ENCODE data around the gene FOXN4. TPM values are rescaled to one million over a fixed set of nuclear protein-coding genes. Genes with fewer than 3 reads are reported as not detected.

The FOXN4 gene
- total RNA-seq, 2 donors from 2014 or later: not detected

GRCh38 chr12:109302770-109303169 is 6.3 kb downstream of the FOXN4 start:
- H3K4me3 ChIP-seq: no peak overlapping the region
- no peak for TF ChIP-seq CTCF (IDR thresholded peaks at IDR 0.05)
- H3K27ac ChIP-seq: no peak overlapping the region
- no peaks in the 10 kb centered on the region for H3K36me3 ChIP-seq
- no peak for DNase-seq (ENCODE audit: low spot score)
- no peaks in the 10 kb centered on the region for H3K9me3 ChIP-seq
- H3K27me3 ChIP-seq: no peaks in the 10 kb centered on the region
- H3K4me1 ChIP-seq: no peaks in the 10 kb centered on the region

- no peak overlapping the region for H3K27ac ChIP-seq
- no peaks in the 10 kb centered on the region for H3K36me3 ChIP-seq
- H3K9me3 ChIP-seq: no peaks in the 10 kb centered on the region
- H3K4me1 ChIP-seq: no peaks in the 10 kb centered on the region
- no peaks in the 10 kb centered on the region for H3K27me3 ChIP-seq
- no peak for TF ChIP-seq CTCF (IDR thresholded peaks at IDR 0.05)
- no peak overlapping the region for H3K4me3 ChIP-seq
- no peak for DNase-seq (ENCODE audit: low spot score)
Observed at GRCh38 chr12:109302358-109302757, 6.7 kb downstream of the FOXN4 start.

- no peaks in the 10 kb centered on the region for H3K27me3 ChIP-seq
- no peak for DNase-seq (ENCODE audit: low spot score)
- TF ChIP-seq CTCF (IDR thresholded peaks at IDR 0.05): no peak
- no peaks in the 10 kb centered on the region for H3K4me1 ChIP-seq
- no peak overlapping the region for H3K27ac ChIP-seq
- H3K4me3 ChIP-seq: no peak overlapping the region
- no peaks in the 10 kb centered on the region for H3K9me3 ChIP-seq
- no peaks in the 10 kb centered on the region for H3K36me3 ChIP-seq
Observed at GRCh38 chr12:109301643-109302168, 7.4 kb downstream of the FOXN4 start.

GRCh38 chr12:109299849-109300248 is 9.2 kb downstream of the FOXN4 start:
- Histone ChIP-seq H3K4me3 (no peak overlapping the region), H3K36me3 (no peaks in the 10 kb centered on the region), H3K27me3 (no peaks in the 10 kb centered on the region), H3K27ac (no peak overlapping the region), H3K4me1 (no peaks in the 10 kb centered on the region), H3K9me3 (no peaks in the 10 kb centered on the region)
- TF ChIP-seq CTCF (IDR thresholded peaks at IDR 0.05): no peak
- no peak for DNase-seq (ENCODE audit: low spot score)

- Histone ChIP-seq H3K36me3 (no peaks in the 10 kb centered on the region), H3K27me3 (no peaks in the 10 kb centered on the region), H3K4me1 (peaks cover 0 to 7% of the 10 kb centered on the region in 2 donors), H3K4me3 (no peak overlapping the region), H3K27ac (no peak overlapping the region), H3K9me3 (no peaks in the 10 kb centered on the region)
- DNase-seq (ENCODE audit: low spot score): no peak
- TF ChIP-seq CTCF (IDR thresholded peaks at IDR 0.05): no peak
Observed at GRCh38 chr12:109296431-109296830, 12.7 kb downstream of the FOXN4 start.

- no peak for DNase-seq (ENCODE audit: low spot score)
- Histone ChIP-seq H3K27me3 (no peaks in the 10 kb centered on the region), H3K27ac (no peak overlapping the region), H3K36me3 (no peaks in the 10 kb centered on the region), H3K4me1 (peaks cover 0 to 10% of the 10 kb centered on the region in 2 donors), H3K9me3 (no peaks in the 10 kb centered on the region), H3K4me3 (no peak overlapping the region)
- no peak for TF ChIP-seq CTCF (IDR thresholded peaks at IDR 0.05)
Observed at GRCh38 chr12:109295764-109296425, 13.2 kb downstream of the FOXN4 start.
